ENCODE results near the gene ATF7IP2.

DNA sequence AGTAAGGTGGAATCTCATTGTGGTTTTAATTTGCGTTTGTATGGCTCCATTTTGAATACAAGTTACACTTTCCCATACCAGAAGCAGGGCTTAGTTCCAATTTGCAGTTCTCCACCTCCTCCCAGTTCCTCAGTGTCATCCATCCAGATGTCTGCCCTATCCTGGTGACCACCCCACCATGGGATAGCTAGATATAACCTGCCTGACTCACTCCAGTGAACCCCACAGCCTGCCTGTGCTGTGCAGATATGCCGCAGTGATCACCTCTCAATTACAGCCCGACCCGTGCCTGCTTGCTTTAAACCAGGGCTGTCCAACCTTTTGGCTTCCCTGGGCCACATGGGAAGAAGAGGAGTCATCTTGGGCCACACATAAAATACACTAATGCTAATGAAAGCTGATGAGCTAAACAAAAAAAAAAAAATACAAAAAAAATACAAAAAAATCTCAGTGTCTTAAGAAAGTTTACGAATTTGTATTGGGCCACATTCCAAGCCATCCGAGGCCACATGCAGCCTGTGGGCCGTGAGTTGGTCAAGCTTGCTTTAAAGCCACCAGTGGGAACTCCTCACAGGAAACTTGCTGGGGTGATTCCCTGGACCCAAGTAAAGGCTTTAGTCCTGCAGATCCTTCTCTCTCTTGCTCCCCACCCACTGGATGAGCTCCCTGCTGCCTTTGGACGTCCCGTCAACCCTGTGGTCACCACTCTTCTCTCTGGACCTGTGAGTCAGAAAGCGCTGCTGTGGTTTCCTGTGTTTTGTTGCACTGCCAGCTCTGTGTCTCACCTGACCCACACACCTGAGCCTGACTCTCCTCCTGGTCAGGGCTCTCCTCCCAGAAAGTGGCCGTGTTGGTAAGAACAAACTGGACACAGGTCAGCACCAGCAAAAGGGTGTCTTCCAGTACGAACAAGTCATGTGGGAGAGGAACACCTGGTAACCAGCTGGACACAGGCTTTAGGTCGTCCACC is 111.6 kb downstream of the ATF7IP2 start:
- TF ChIP-seq, protein P1, sequence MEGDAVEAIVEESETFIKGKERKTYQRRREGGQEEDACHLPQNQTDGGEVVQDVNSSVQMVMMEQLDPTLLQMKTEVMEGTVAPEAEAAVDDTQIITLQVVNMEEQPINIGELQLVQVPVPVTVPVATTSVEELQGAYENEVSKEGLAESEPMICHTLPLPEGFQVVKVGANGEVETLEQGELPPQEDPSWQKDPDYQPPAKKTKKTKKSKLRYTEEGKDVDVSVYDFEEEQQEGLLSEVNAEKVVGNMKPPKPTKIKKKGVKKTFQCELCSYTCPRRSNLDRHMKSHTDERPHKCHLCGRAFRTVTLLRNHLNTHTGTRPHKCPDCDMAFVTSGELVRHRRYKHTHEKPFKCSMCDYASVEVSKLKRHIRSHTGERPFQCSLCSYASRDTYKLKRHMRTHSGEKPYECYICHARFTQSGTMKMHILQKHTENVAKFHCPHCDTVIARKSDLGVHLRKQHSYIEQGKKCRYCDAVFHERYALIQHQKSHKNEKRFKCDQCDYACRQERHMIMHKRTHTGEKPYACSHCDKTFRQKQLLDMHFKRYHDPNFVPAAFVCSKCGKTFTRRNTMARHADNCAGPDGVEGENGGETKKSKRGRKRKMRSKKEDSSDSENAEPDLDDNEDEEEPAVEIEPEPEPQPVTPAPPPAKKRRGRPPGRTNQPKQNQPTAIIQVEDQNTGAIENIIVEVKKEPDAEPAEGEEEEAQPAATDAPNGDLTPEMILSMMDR (conservative IDR thresholded peaks at IDR 0.05; ENCODE audit: low read length), result no peak
- no peak for TF ChIP-seq EZH2phosphoT487 (IDR thresholded peaks at IDR 0.05; ENCODE audit: borderline replicate concordance)

Measured in Loucy (cell line).